H9 (cell line): Measurements from ENCODE around the gene NCBP1. TPM values are rescaled to one million over a fixed set of nuclear protein-coding genes. Genes with fewer than 3 reads are reported as not detected.

Experiments
- DNase-seq: peaks from one replicate; pipeline ENCODE4 v3.0.0-alpha.2; 2017
- H2AFZ ChIP-seq: one replicate; pipeline ENCODE4 v1.6.1; 2013; ENCODE audit warnings: mild to moderate bottlenecking, low read length, control low read depth, moderate library complexity
- H2AK5ac ChIP-seq: 2 replicates; pipeline ENCODE4 v1.6.1; 2013; ENCODE audit warnings: low read length, control low read depth, mixed read lengths; ENCODE audit not compliant: insufficient read length
- H2BK120ac ChIP-seq: one replicate; pipeline ENCODE4 v1.6.1; 2013; ENCODE audit warnings: low read depth, mild to moderate bottlenecking, low read length, control low read depth, inconsistent platforms; ENCODE audit not compliant: poor library complexity, severe bottlenecking
- H2BK12ac ChIP-seq: 2 replicates; pipeline ENCODE4 v1.6.1; 2013; ENCODE audit warnings: low read length, control low read depth, mixed read lengths, low read depth; ENCODE audit not compliant: insufficient read length
- H2BK15ac ChIP-seq: 2 replicates; pipeline ENCODE4 v1.6.1; 2013; ENCODE audit warnings: low read depth, low read length, control low read depth
- H2BK20ac ChIP-seq: one replicate; pipeline ENCODE4 v1.6.1; 2013; ENCODE audit warnings: low read depth, mild to moderate bottlenecking, low read length, control low read depth, inconsistent platforms; ENCODE audit not compliant: poor library complexity, severe bottlenecking
- H2BK5ac ChIP-seq: 2 replicates; pipeline ENCODE4 v1.6.1; 2013; ENCODE audit warnings: low read length, control low read depth, mixed read lengths; ENCODE audit not compliant: insufficient read length
- H3K14ac ChIP-seq: 2 replicates; pipeline ENCODE4 v1.6.1; 2013; ENCODE audit warnings: low read length, control low read depth; ENCODE audit not compliant: insufficient read depth
- H3K18ac ChIP-seq: 2 replicates; pipeline ENCODE4 v1.6.1; 2013; ENCODE audit warnings: low read depth, mild to moderate bottlenecking, mixed read lengths, low read length, control low read depth; ENCODE audit not compliant: insufficient read length
- H3K23ac ChIP-seq: 2 replicates; pipeline ENCODE4 v1.6.1; 2013; ENCODE audit warnings: low read length, control low read depth, mixed read lengths, low read depth; ENCODE audit not compliant: insufficient read length
- H3K23me2 ChIP-seq: 2 replicates; pipeline ENCODE4 v1.6.1; 2013; ENCODE audit warnings: low read depth, mild to moderate bottlenecking, mixed read lengths, low read length, control low read depth; ENCODE audit not compliant: insufficient read length, poor library complexity, severe bottlenecking
- H3K27ac ChIP-seq: 2 replicates; pipeline ENCODE4 v1.5.1; 2013; ENCODE audit warnings: low read length, control low read depth, mixed read lengths, low read depth; ENCODE audit not compliant: insufficient read length
- H3K27me3 ChIP-seq: 2 replicates; pipeline ENCODE4 v1.6.1; 2013; ENCODE audit warnings: low read length, control low read depth, inconsistent platforms; ENCODE audit not compliant: insufficient read depth
- H3K4ac ChIP-seq: 2 replicates; pipeline ENCODE4 v1.6.1; 2013; ENCODE audit warnings: low read depth, mild to moderate bottlenecking, control low read depth, inconsistent platforms, low read length, moderate library complexity
- H3K4me1 ChIP-seq: 2 replicates; pipeline ENCODE4 v1.6.1; 2013; ENCODE audit warnings: low read length, control low read depth, inconsistent platforms; ENCODE audit not compliant: insufficient read depth
- H3K4me2 ChIP-seq: 2 replicates; pipeline ENCODE4 v1.6.1; 2013; ENCODE audit warnings: low read length, control low read depth, mixed read lengths; ENCODE audit not compliant: insufficient read length, insufficient read depth
- H3K56ac ChIP-seq: 2 replicates; pipeline ENCODE4 v1.6.1; 2013; ENCODE audit warnings: low read depth, mild to moderate bottlenecking, mixed read lengths, low read length, control low read depth; ENCODE audit not compliant: insufficient read length
- H3K79me1 ChIP-seq: 2 replicates; pipeline ENCODE4 v1.6.1; 2013; ENCODE audit warnings: low read depth, mild to moderate bottlenecking, moderate library complexity, low read length, control low read depth, inconsistent platforms; ENCODE audit not compliant: insufficient read depth, poor library complexity, severe bottlenecking
- H3K79me2 ChIP-seq: 2 replicates; pipeline ENCODE4 v1.6.1; 2013; ENCODE audit warnings: low read length, control low read depth, inconsistent platforms; ENCODE audit not compliant: insufficient read depth
- H3K9ac ChIP-seq: 2 replicates; pipeline ENCODE4 v1.6.1; 2013; ENCODE audit warnings: low read length, control low read depth, mixed read lengths; ENCODE audit not compliant: insufficient read length; ENCODE audit errors: extremely low read depth
- H3K9me3 ChIP-seq: one replicate; pipeline ENCODE4 v1.6.1; 2013; ENCODE audit warnings: low read depth, low read length, inconsistent platforms; ENCODE audit not compliant: control insufficient read depth
- H3T11ph ChIP-seq: one replicate; pipeline ENCODE4 v1.6.1; 2013; ENCODE audit warnings: mild to moderate bottlenecking, low read length, control low read depth, inconsistent platforms
- H4K20me1 ChIP-seq: one replicate; pipeline ENCODE4 v1.6.1; 2013; ENCODE audit not compliant: control insufficient read depth, insufficient read length, insufficient read depth
- H4K5ac ChIP-seq: 2 replicates; pipeline ENCODE4 v1.6.1; 2013; ENCODE audit warnings: low read depth, mild to moderate bottlenecking, mixed read lengths, low read length, control low read depth; ENCODE audit not compliant: insufficient read length
- H4K8ac ChIP-seq: replicated peaks from 2 replicates; pipeline ENCODE4 v1.6.1; 2013; ENCODE audit warnings: low read length, control low read depth, mixed read lengths, low read depth; ENCODE audit not compliant: insufficient read length
- H4K91ac ChIP-seq: 2 replicates; pipeline ENCODE4 v1.6.1; 2013; ENCODE audit warnings: low read depth, mild to moderate bottlenecking, moderate library complexity, mixed read lengths, low read length, control low read depth; ENCODE audit not compliant: insufficient read length
- H3K27ac Mint-ChIP-seq, 3 experiments: 2 replicates in 2 of 3; 3 replicates in 1 of 3; pipeline ENCODE4 v1.8.0; 2020 to 2021; ENCODE audit warnings: mixed read lengths in 3 of 3, mild to moderate bottlenecking in 1 of 3, moderate library complexity in 1 of 3
- H3K27me3 Mint-ChIP-seq: 2 replicates; pipeline ENCODE4 v1.8.0; 2021; ENCODE audit warnings: low read depth, mild to moderate bottlenecking, moderate library complexity, mixed read lengths
- H3K36me3 Mint-ChIP-seq, 3 experiments: 2 replicates in 2 of 3; 3 replicates in 1 of 3; pipeline ENCODE4 v1.8.0; 2020 to 2021; ENCODE audit warnings: low read depth in 3 of 3, mixed read lengths in 3 of 3; ENCODE audit not compliant: insufficient read depth in 1 of 3
- H3K4me1 Mint-ChIP-seq, 2 experiments: 2 replicates each; pipeline ENCODE4 v1.8.0; 2020; ENCODE audit warnings: mixed read lengths in 2 of 2
- H3K4me3 Mint-ChIP-seq, 2 experiments: 2 replicates in 1 of 2; 3 replicates in 1 of 2; pipeline ENCODE4 v1.8.0; 2020 to 2021; ENCODE audit warnings: mild to moderate bottlenecking in 2 of 2, mixed read lengths in 2 of 2, moderate library complexity in 1 of 2
- H3K9me3 Mint-ChIP-seq, 2 experiments: 2 replicates in 1 of 2; 3 replicates in 1 of 2; pipeline ENCODE4 v1.8.0; 2020; ENCODE audit warnings: mild to moderate bottlenecking in 2 of 2, mixed read lengths in 2 of 2, moderate library complexity in 1 of 2
- WGBS: extraction: QIAGEN DNeasy Blood & Tissue Kit; methylation state at CpG from one replicate; pipeline ENCODE4 v1.1.7; 2013; ENCODE audit warnings: missing lambda C conversion rate, low lambda C conversion rate, mixed read lengths; ENCODE audit not compliant: insufficient read length; ENCODE audit errors: extremely low coverage; 5-methylcytosine and 5-hydroxymethylcytosine counted together
- total RNA-seq: library from RNA; stranded (reverse); gene quantifications from 2 replicates; pipeline ENCODE4 v1.2.1, GENCODE V29; 2021
- TF ChIP-seq, protein P1 (sequence below): fragments of 200-600 bp; sonication (generic); conservative IDR thresholded peaks from 3 replicates; pipeline ENCODE4 v1.8.0; 2021; ENCODE audit warnings: antibody characterized with exemption, mild to moderate bottlenecking

The NCBP1 gene
- total RNA-seq, 1 experiment from 2014 or later = 55.7 TPM

DNA sequence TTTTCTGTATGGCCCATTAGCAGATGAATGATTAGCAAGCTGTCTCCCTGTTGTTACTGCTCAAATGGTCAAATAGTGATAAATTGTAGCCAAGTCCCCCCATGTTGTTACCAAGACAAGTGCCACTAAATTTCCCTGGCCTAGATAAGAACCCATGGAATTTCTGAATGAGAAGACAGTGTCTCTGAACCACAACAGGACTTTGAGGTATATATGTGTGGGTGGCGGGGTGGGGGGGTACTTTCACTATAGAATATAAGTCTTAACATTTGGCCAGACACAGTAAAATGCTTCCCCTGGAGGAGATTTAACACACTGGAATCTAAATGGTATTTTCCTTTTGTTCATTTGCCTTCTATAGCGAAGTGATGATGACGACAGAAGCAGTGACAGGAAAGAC is 34.9 kb downstream of the NCBP1 start:
- no peak overlapping the region for H2BK12ac ChIP-seq

More for the DNA sequence above, 34.9 kb downstream of the NCBP1 start:
- Histone ChIP-seq H3K9ac (no peak overlapping the region), H3K79me2 (no peaks in the 10 kb centered on the region), H2BK5ac (no peak overlapping the region), H3K14ac (no peak overlapping the region), H3K4me2 (no peak overlapping the region), H2BK15ac (no peak overlapping the region), H3K27me3 (no peaks in the 10 kb centered on the region), H3K23me2 (no peaks in the 10 kb centered on the region), H3K4ac (no peak overlapping the region), H3T11ph (no peak overlapping the region), H3K56ac (no peak overlapping the region), H4K20me1 (no peaks in the 10 kb centered on the region), H3K18ac (no peak overlapping the region), H3K27ac (no peak overlapping the region), H3K9me3 (no peaks in the 10 kb centered on the region), H4K5ac (no peak overlapping the region), H2AFZ (no peak overlapping the region), H3K23ac (no peak overlapping the region), H3K4me1 (no peaks in the 10 kb centered on the region), H2BK120ac (no peak overlapping the region), H3K79me1 (no peaks in the 10 kb centered on the region), H4K8ac (no peak overlapping the region), H2BK20ac (no peak overlapping the region), H4K91ac (no peak overlapping the region), H2AK5ac (no peak overlapping the region)
- no peaks in the 10 kb centered on the region for H3K4me1 Mint-ChIP-seq
- no peaks in the 10 kb centered on the region for H3K27me3 Mint-ChIP-seq
- H3K36me3 Mint-ChIP-seq = peaks cover 34 to 92% (median 77%) of the 10 kb centered on the region in 3 experiments
- no CpG with 5 or more reads among the region's 3 CpGs for WGBS
- H3K4me3 Mint-ChIP-seq = no peak overlapping the region
- DNase-seq = no peak
- TF ChIP-seq, protein P1, sequence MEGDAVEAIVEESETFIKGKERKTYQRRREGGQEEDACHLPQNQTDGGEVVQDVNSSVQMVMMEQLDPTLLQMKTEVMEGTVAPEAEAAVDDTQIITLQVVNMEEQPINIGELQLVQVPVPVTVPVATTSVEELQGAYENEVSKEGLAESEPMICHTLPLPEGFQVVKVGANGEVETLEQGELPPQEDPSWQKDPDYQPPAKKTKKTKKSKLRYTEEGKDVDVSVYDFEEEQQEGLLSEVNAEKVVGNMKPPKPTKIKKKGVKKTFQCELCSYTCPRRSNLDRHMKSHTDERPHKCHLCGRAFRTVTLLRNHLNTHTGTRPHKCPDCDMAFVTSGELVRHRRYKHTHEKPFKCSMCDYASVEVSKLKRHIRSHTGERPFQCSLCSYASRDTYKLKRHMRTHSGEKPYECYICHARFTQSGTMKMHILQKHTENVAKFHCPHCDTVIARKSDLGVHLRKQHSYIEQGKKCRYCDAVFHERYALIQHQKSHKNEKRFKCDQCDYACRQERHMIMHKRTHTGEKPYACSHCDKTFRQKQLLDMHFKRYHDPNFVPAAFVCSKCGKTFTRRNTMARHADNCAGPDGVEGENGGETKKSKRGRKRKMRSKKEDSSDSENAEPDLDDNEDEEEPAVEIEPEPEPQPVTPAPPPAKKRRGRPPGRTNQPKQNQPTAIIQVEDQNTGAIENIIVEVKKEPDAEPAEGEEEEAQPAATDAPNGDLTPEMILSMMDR = no peak
- H3K27ac Mint-ChIP-seq = no peak overlapping the region
- H3K9me3 Mint-ChIP-seq = no peaks in the 10 kb centered on the region
